Right renal cortex interstitium (tissue), 3 donors: ENCODE results near the gene PRB3. TPM values are rescaled to one million over a fixed set of nuclear protein-coding genes. Genes with fewer than 3 reads are reported as not detected.

Experiments
- DNase-seq, 3 donors: peaks; one replicate each; pipeline ENCODE4 v3.0.0-alpha.2; 2013; ENCODE audit warnings: low read depth in 3 of 3, low spot score in 2 of 3
- polyA plus RNA-seq, 3 donors: library from polyadenylated mRNA; unstranded; fragments of 120-200 nt; gene quantifications; one replicate each; pipeline ENCODE4 v1.2.1, GENCODE V29; 2013; ENCODE audit not compliant: insufficient read length in 3 of 3

Gene PRB3
- not detected for polyA plus RNA-seq

DNA sequence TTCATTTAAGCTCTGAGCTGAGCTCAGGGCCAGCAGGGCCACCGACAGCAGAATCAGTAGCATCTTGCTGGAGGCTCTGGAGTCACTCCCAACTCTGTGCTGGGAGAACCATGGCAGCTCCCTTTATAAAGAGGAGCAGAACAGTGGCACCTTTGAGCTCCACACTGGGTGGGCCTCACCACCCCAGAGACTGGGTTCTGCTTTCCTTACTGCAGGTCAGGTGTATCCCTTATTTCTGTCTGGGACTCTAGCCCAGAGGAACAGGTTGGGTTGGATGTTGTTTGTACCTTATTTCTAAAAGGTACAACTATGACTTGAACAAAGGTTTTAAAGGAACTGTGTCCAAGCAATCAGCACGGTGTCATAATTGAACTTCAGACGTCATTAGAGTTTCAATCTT is at the start of gene PRB3:
Gene PRB3, minus strand, starts transcription at position 101 of the 400 bp plus-strand sequence. Its CDS starts 38 bp downstream, at position 63.
- no peak for DNase-seq

DNA sequence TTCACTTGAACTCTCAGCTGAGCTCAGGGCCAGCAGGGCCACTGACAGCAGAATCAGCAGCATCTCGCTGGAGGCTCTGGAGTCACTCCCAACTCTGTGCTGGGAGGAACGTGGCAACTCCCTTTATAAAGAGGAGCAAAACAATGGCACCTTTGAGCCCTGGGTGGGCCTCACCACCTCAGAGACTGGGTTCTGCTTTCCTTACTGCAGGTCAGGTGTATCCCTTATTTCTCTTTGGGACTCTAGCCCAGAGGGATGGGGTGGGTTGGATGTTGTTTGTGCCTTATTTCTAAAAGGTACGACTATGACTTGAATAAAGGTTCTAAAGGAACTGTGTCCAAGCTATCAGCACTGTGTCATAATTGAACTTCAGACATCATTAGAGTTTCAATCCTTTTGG is 40.8 kb upstream of the PRB3 start, which contains the start of gene PRB4:
Gene PRB4, minus strand, starts transcription at position 101 of the 400 bp plus-strand sequence. Its CDS starts 38 bp downstream, at position 63.
- DNase-seq = no peak

DNA sequence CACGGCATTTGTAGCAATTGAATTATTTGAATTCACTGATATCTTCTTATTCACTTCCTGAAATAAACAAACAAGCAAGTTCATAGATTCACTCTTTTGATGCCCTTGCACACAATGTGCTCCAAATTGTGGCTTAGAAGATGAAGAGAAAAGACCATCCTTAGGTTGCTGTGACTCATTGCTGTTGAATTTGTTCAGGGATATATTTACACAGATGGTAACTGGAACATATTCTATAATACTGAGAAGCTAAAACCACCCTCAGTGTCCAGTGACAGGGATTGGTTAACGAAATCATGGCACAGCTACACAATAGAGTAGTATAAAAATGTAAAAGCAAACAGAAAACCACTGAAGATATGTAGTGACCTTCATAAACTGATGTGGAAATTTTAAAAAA is 37.6 kb upstream of the PRB3 start:
- no peak for DNase-seq

DNA sequence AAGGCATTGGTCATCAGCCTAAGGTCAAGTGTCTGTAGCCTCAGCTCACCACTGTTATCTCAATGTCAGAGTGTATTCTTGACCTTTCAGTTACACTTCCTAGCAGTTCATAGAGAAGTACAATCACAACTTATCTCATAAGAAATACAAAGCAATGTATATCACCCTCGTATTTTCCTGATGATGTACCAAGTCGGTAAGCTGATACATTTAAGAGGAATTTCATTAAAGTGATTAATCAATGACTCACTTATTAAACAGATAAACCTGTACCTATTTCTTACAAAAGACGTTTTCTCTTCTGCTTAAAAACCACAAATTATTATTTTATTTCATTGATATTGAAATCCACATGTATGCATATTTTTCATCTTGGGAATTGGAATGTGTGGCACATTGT is 3.9 kb upstream of the PRB3 start:
- no peak for DNase-seq

DNA sequence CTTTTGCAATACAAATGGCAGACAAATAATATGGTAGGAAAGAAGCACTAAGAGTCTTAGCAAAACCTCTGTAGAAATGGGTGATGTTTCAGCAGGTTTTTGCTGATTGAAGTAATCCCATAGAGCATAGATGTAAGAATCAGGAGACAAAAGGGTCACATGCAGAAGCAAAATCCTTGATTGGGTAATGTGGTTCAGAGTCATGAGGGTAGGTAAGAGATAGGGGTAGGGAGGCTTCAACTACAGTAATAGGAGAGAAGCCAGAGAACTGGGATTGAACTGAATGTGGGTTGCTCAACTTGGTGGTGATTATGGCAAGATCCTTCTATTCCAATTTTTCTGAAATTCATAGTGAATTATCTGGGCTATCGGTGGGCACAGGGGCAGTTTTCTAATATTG is 5.0 kb downstream of the PRB3 start:
- no peak for DNase-seq

DNA sequence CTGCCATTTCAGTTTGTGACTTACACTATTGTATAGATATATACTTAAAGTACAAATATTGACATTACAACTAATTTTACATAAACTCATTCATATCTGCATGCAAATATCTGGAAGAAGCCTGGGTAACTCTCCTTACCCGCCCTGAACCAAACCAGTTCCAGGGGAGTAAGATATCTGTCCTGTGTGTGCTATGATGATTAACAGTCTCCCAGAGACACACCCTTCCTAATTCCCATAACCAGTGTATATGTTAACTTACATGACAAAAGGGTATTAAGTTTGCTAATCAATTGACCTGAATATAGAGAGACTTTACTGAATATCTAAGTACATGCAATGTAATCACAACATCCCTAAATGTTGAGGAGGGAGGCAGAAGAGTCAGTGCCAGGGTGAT is 23.0 kb downstream of the PRB3 start:
- DNase-seq = no peak

DNA sequence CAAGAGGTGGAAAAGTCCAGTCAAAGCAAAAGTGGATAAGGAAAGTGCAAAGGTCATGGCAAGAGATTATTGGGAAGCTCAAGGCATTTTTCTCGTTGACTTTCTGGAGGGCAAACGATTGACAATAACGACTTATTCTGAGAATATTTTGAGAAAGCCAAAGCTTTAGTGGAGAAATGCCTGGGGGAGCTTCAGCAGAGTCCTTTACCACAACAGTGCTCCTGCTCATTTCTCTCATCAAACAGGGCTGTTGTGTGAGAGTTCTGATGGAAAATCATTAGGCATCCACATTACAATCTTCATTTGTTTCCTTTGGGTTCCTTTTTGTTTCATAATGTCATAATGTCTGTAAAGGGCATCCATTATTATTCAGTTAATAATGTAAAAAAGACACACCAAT is 26.9 kb downstream of the PRB3 start:
- DNase-seq = no peak

DNA sequence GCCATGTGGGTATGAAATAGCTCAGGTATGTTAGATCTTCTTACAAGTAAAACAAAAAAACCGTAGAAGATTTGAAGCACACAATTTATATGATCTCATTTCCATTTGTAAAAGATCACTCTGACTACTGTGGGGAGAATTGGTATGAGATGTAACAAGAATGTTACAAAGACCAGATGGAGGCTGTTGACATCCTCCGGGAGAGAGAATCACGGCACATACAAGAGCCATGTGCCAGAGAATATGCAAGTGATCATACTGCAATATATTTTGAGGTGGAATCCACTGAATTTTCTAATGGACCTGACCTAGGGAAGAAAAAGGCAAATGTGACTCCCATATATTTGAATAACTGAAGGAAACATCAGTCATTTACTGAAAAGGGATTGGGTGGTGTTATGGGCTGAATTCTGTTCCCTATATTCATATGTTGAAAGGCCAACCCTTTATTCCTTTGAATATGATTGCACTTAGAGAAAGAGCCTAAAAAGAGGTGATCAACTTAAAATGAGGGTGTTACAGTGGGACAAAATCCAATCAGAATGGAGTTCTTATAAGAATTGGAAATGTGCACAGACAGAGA is 29.1 kb downstream of the PRB3 start:
- DNase-seq = no peak

DNA sequence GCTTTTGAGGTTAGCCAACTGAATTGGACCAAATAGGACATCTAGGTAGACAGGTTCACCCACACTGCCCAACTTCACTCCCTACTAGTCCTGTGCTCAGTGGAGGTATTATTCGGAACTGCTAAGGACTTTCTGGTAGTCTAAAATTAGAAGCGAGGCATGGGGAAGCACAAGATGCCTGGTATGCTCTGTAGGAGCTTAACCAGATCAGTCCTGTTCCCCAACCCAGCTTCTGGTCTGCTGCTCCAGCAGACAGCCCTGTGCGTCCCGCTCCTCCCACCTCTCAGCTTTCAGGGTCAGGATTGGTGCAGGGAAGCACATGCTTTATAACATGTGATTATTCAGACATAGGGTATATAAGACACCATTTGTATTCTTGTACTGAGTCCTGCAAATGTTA is 31.2 kb downstream of the PRB3 start:
- no peak for DNase-seq

DNA sequence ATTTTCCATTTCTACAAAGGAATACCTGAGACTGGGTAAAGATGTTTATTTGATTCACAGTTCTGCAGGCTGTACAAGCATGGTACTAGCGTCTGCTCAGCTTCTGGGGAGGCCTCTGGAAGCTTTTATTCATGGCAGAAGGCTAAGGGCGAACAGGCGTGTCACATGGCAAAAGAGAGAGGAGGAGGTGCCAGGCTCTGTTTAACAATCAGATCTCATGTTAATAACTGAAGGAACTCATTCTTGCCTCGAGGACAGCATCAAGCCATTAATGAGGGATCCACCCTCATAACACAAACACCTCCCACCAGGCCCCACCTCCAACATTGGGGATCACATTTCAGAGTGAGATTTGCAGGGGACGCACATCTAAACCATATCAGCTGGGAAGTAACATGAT is 36.0 kb downstream of the PRB3 start:
- DNase-seq = no peak

DNA sequence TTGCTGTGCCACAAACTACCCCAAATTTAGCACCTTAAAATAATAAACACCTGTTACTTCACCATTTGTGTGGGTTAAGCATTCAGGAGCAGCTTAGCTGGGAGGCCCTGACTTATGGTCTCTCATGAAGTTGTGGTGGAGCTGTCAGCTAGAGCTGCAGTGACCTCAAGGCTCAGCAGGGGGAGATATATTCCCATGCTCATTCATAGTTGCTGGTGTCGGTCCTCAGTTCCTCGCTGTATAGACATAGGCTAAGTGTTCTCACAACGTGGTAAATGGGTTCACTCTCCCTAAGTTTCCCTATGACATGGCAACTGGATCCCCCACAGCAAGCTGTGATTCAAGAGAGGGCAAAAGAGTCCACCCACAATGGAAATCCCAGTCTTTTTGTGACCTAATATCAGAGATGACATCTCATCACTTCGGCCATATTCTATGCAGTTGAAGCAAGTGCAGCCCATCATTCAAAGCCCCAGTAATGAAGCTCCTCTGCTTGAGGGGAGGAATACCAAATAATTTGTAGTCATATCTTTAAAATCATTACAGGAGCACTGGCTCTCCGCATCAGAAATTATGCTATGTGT is 41.1 kb downstream of the PRB3 start:
- DNase-seq = peak; percentile 5 to 20 (median 8)

DNA sequence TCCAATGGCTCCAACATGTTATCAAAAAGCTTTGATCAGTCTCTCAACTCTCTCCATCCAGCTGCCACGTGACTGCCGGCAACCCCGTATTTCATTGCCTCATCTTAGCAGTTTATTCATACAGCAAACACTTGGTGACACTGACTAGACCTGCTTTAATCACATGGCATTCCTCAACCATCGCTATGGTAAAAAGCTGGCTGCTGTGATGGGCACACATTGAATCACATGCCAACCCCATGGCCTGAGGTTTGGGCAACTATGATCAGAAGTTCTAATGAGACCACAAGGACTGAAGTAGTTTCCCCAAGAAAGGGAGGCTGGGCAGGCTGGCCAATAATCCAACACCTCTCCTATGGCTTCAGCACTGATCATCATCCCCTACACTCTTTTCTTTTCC is 42.1 kb downstream of the PRB3 start:
- DNase-seq = no peak

Other genes starting within 250 kb of the PRB3 start
- 1 to 10 TPM in 2 of 3 donors, under 1 TPM in 1; 0.94 to 1.8 (median 1.2) TPM for gene TAS2R19, start 247.1 kb downstream of the PRB3 start, polyA plus RNA-seq
- gene TAS2R31, start 238.3 kb downstream of the PRB3 start, polyA plus RNA-seq = 1 to 10 TPM; 1.0 to 2.1 (median 1.1) TPM
- not detected for gene TAS2R46, start 207.4 kb downstream of the PRB3 start, polyA plus RNA-seq
- gene TAS2R43, start 177.4 kb downstream of the PRB3 start, polyA plus RNA-seq = under 1 TPM in 2 of 3 donors, not detected in 1; 0.21 to 0.36 TPM
- gene TAS2R30, start 135.1 kb downstream of the PRB3 start, polyA plus RNA-seq = under 1 TPM; 0.15 to 0.27 (median 0.21) TPM
- 10 to 100 TPM; 19.1 to 19.3 (median 19.2) TPM for gene SMIM10L1, start 98.5 kb downstream of the PRB3 start, polyA plus RNA-seq
- not detected for gene TAS2R42, start 82.8 kb downstream of the PRB3 start, polyA plus RNA-seq
- not detected for gene PRB4, start 40.7 kb upstream of the PRB3 start, polyA plus RNA-seq
- not detected for gene PRB2, start 125.9 kb upstream of the PRB3 start, polyA plus RNA-seq